Measurements from ENCODE around the gene NDE1. TPM values are rescaled to one million over a fixed set of nuclear protein-coding genes. Genes with fewer than 3 reads are reported as not detected.

The NDE1 gene
- total RNA-seq, 1 donor from 2014 or later, result 12.4 TPM

DNA sequence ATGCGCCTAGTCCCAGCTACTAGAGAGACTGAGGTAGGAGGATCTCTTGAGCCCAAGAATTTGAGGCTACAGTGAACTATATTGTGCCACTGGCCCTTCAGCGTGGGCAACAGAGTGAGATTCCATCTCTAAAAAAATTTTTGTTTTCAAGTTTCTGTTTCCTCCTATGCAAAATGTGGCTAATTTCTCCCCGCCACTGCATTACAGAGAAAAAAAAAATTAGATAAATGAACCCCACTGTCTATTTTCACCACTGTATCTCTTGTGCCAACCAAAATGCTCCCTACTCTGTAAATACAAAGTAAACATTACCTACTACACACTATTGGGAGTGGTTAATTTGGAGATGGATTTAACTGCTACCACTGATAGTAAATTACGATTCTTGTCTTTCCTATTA is 9.1 kb upstream of the NDE1 start:
- Mint-ChIP-seq H3K4me1 (ENCODE audit: low read depth, unreplicated experiment) (peaks cover 6% of the 10 kb centered on the region), H3K4me3 (ENCODE audit: unreplicated experiment) (no peak overlapping the region), H3K27ac (ENCODE audit: unreplicated experiment) (no peak overlapping the region), H3K36me3 (ENCODE audit: unreplicated experiment) (no peaks in the 10 kb centered on the region), H3K27me3 (ENCODE audit: unreplicated experiment) (no peaks in the 10 kb centered on the region), H3K9me3 (ENCODE audit: unreplicated experiment) (no peaks in the 10 kb centered on the region)
- TF ChIP-seq CTCF (IDR thresholded peaks at IDR 0.05; ENCODE audit: partially characterized antibody, unreplicated experiment), result no peak
- no peak for DNase-seq

- Mint-ChIP-seq H3K4me1 (ENCODE audit: low read depth, unreplicated experiment) (peaks cover 6% of the 10 kb centered on the region), H3K36me3 (ENCODE audit: unreplicated experiment) (no peaks in the 10 kb centered on the region), H3K27me3 (ENCODE audit: unreplicated experiment) (no peaks in the 10 kb centered on the region), H3K27ac (ENCODE audit: unreplicated experiment) (peak overlapping the region; percentile 66), H3K9me3 (ENCODE audit: unreplicated experiment) (no peaks in the 10 kb centered on the region), H3K4me3 (ENCODE audit: unreplicated experiment) (peak overlapping the region; percentile 89)
- TF ChIP-seq CTCF (IDR thresholded peaks at IDR 0.05; ENCODE audit: partially characterized antibody, unreplicated experiment), result no peak
- DNase-seq, result no peak
Observed at GRCh38 chr16:15641753-15642556, 8.1 kb upstream of the NDE1 start.

DNA sequence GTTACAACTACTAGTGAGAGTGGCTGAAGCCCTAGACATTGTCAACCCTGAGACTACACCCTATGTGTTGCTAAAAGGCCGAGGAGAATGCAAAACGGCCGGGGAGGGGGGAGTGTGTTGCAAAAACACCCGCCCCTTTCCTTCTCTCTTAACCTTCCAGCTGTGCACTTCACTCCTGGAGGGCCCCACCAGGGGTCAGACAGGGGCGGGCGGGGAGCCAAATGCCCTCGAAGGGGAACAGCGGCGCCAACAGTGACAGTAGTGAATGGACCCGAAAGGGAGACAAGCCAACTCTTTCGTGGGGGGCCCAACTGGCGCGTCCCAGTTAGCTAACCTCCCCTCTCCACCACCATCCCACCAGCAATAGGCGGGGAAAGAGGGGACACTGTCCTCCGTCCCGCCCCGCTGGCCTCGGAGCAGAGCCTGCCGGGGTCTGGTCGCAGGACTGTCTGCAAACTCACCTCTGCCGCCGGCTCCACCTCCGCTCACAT is 7.4 kb upstream of the NDE1 start:
- no peaks in the 10 kb centered on the region for H3K9me3 Mint-ChIP-seq (ENCODE audit: unreplicated experiment)
- no peaks in the 10 kb centered on the region for H3K36me3 Mint-ChIP-seq (ENCODE audit: unreplicated experiment)
- DNase-seq, result peak; percentile 72
- H3K4me1 Mint-ChIP-seq (ENCODE audit: low read depth, unreplicated experiment), result peaks cover 6% of the 10 kb centered on the region
- H3K27ac Mint-ChIP-seq (ENCODE audit: unreplicated experiment), result peak overlapping the region; percentile 84
- H3K27me3 Mint-ChIP-seq (ENCODE audit: unreplicated experiment), result no peaks in the 10 kb centered on the region
- H3K4me3 Mint-ChIP-seq (ENCODE audit: unreplicated experiment), result peak overlapping the region; percentile 89
- no peak for TF ChIP-seq CTCF (IDR thresholded peaks at IDR 0.05; ENCODE audit: partially characterized antibody, unreplicated experiment)

DNA sequence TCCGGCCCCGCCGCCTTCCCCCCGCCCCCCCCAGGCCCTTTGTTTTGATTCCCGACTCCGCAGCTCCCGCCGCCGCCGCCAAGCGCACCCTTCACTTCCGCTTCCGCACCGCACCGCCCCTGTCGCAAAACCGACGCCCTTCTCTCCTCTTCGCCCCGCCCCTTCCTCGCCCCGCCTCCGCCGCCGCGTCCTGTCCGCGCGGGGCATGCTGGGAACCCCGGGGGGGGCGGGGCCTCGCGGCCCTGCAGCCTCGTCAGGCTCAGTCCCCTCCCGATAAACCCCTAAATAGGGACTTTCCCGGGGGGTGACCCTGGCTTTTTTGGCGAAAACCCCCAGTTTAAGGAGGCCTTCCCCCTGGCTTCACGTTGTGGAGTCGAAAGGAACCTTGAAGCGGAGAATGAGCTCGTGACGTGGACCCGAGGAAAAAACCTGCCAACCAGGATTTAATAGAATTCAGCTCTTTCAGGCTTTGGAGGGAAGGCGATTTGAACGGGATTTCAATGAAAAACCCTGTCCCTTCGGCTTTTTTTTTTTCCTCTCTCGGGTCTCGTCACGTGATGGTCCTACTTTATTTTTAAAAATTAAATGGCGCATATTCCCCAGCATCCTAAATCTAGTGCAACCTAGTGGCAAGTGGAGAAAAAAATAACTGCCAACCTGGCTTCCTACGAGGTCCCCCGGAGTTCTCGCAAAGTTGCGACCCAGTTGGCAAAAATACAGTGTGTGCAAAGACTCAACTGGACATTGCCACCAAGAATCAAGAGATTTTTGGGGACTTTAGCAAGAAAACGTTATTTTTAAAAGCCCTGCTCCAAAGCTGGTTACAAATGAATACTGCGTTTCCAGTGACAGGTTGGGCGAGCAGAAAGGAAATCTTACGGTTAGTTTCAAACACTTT is 6.7 kb upstream of the NDE1 start, which contains the start of gene MARF1:
MARF1 (minus strand) TSS at position 107 of the 898 bp plus-strand sequence. CDS start 3,921 bp downstream, outside the sequence.
- Mint-ChIP-seq H3K4me3 (ENCODE audit: unreplicated experiment) (peak within 1 kb of the TSS; percentile 89), H3K4me1 (ENCODE audit: low read depth, unreplicated experiment) (peaks cover 6% of the 10 kb centered on the region), H3K9me3 (ENCODE audit: unreplicated experiment) (no peaks in the 10 kb centered on the region), H3K27me3 (ENCODE audit: unreplicated experiment) (no peaks in the 10 kb centered on the region), H3K27ac (ENCODE audit: unreplicated experiment) (peak within 1 kb of the TSS; percentile 84), H3K36me3 (ENCODE audit: unreplicated experiment) (no peaks in the 10 kb centered on the region)
- no peak for TF ChIP-seq CTCF (IDR thresholded peaks at IDR 0.05; ENCODE audit: partially characterized antibody, unreplicated experiment)
- peak; percentile 100 for DNase-seq
